IMR-90 (cell line): ENCODE measurements around the gene GDF15. TPM values are rescaled to one million over a fixed set of nuclear protein-coding genes. Genes with fewer than 3 reads are reported as not detected.

Source experiments
- ATAC-seq: fragments of 200-7000 bp; cut with Tn5 transposase; 2 replicates; pipeline ENCODE4 v1.9.1; 2020; ENCODE audit warnings: low read depth, mild to moderate bottlenecking, moderate library complexity
- BruUV-seq: library from RNA; stranded (reverse); fragments of 400-500 nt; replicated peaks from 2 replicates; lab custom pipeline; 2021; lab: Mats Ljungman, UMichigan
- CTCF ChIA-PET: fragments of 300-600 bp; formaldehyde crosslinking; extraction: SDS; loops from one replicate; lab custom pipeline; 2021; ENCODE audit warnings: antibody characterized with exemption; lab: Yijun Ruan, JAX
- POLR2A ChIA-PET: fragments of 300-600 bp; sonication (Branson Sonifier 250); formaldehyde crosslinking; loops from one replicate; lab custom pipeline; 2022; ENCODE audit warnings: antibody characterized with exemption; ENCODE audit not compliant: unreplicated experiment; lab: Charles Lee
- DNase-seq: peaks from one replicate; pipeline ENCODE4 v3.0.0; 2013
- H2AFZ ChIP-seq: replicated peaks from 2 replicates; pipeline ENCODE3; 2013; ENCODE audit warnings: low read length, mild to moderate bottlenecking; ENCODE audit not compliant: poor library complexity
- H2AK5ac ChIP-seq: 2 replicates; pipeline ENCODE4 v1.6.1; 2013; ENCODE audit warnings: low read depth, low read length, inconsistent platforms
- H2AK9ac ChIP-seq: replicated peaks from 2 replicates; pipeline ENCODE3; 2013; ENCODE audit warnings: mild to moderate bottlenecking, low read depth, low read length, moderate library complexity; ENCODE audit not compliant: poor library complexity
- H2BK120ac ChIP-seq: 2 replicates; pipeline ENCODE4 v1.6.1; 2013; ENCODE audit warnings: low read depth, low read length, inconsistent platforms
- H2BK15ac ChIP-seq: 3 replicates; pipeline ENCODE4 v1.6.1; 2013; ENCODE audit warnings: low read depth, low read length, inconsistent platforms
- H2BK20ac ChIP-seq: 2 replicates; pipeline ENCODE4 v1.6.1; 2013; ENCODE audit warnings: low read depth, mild to moderate bottlenecking, inconsistent platforms, low read length, moderate library complexity
- H2BK5ac ChIP-seq: 2 replicates; pipeline ENCODE4 v1.6.1; 2013; ENCODE audit warnings: mild to moderate bottlenecking, low read depth, low read length, inconsistent platforms; ENCODE audit not compliant: poor library complexity, severe bottlenecking
- H3K14ac ChIP-seq: replicated peaks from 2 replicates; pipeline ENCODE4 v1.6.1; 2013; ENCODE audit warnings: low read depth, low read length, inconsistent platforms
- H3K18ac ChIP-seq: 2 replicates; pipeline ENCODE4 v1.6.1; 2013; ENCODE audit warnings: low read depth, low read length, control low read depth
- H3K23ac ChIP-seq: 2 replicates; pipeline ENCODE4 v1.6.1; 2013; ENCODE audit warnings: low read depth, low read length, inconsistent platforms
- H3K27ac ChIP-seq: 2 replicates; pipeline ENCODE4 v1.5.1; 2013; ENCODE audit warnings: mild to moderate bottlenecking, control low read depth, low read length; ENCODE audit not compliant: insufficient read depth
- H3K27me3 ChIP-seq: 2 replicates; pipeline ENCODE4 v1.6.1; 2013; ENCODE audit warnings: low read length; ENCODE audit not compliant: control insufficient read depth, insufficient read depth
- H3K36me3 ChIP-seq: 2 replicates; pipeline ENCODE4 v1.6.1; 2013; ENCODE audit warnings: low read length, mixed read lengths; ENCODE audit not compliant: control insufficient read depth, insufficient read depth
- H3K4ac ChIP-seq: 2 replicates; pipeline ENCODE4 v1.6.1; 2013; ENCODE audit warnings: low read depth, low read length, inconsistent platforms
- H3K4me1 ChIP-seq: 2 replicates; pipeline ENCODE4 v1.6.1; 2013; ENCODE audit warnings: low read length, mixed read lengths; ENCODE audit not compliant: control insufficient read depth, insufficient read depth
- H3K4me2 ChIP-seq: 2 replicates; pipeline ENCODE4 v1.6.1; 2013; ENCODE audit warnings: low read depth, mild to moderate bottlenecking, control low read depth, low read length, moderate library complexity
- H3K4me3 ChIP-seq: 2 replicates; pipeline ENCODE4 v1.5.1; 2013; ENCODE audit warnings: low read depth, mild to moderate bottlenecking, control low read depth, low read length, moderate library complexity; ENCODE audit not compliant: insufficient read depth
- H3K56ac ChIP-seq: 2 replicates; pipeline ENCODE4 v1.6.1; 2013; ENCODE audit warnings: low read length, inconsistent platforms; ENCODE audit not compliant: insufficient read depth; ENCODE audit errors: extremely low read depth
- H3K79me1 ChIP-seq, 2 experiments: 2 replicates each; pipeline ENCODE4 v1.6.1; 2013; ENCODE audit warnings: low read length in 2 of 2, inconsistent platforms in 1 of 2, low read depth in 1 of 2
- H3K9ac ChIP-seq: 2 replicates; pipeline ENCODE4 v1.6.1; 2013; ENCODE audit warnings: low read depth, low read length, control low read depth
- H3K9me1 ChIP-seq: 2 replicates; pipeline ENCODE4 v1.6.1; 2013; ENCODE audit warnings: low read length, inconsistent platforms; ENCODE audit not compliant: insufficient read depth
- H3K9me3 ChIP-seq: 2 replicates; pipeline ENCODE4 v1.6.1; 2013; ENCODE audit warnings: low read length; ENCODE audit not compliant: control insufficient read depth, insufficient read depth
- H4K20me1 ChIP-seq: 2 replicates; pipeline ENCODE4 v1.6.1; 2013; ENCODE audit warnings: low read length, inconsistent platforms; ENCODE audit not compliant: insufficient read depth
- H4K5ac ChIP-seq: 2 replicates; pipeline ENCODE4 v1.6.1; 2013; ENCODE audit warnings: mild to moderate bottlenecking, low read depth, low read length, control low read depth
- H4K8ac ChIP-seq, 2 experiments: 2 replicates each; pipeline ENCODE4 v1.6.1; 2013; ENCODE audit warnings: low read depth in 2 of 2, low read length in 2 of 2, control low read depth in 1 of 2, inconsistent platforms in 1 of 2
- H4K91ac ChIP-seq: 2 replicates; pipeline ENCODE4 v1.6.1; 2013; ENCODE audit warnings: low read depth, low read length, inconsistent platforms; ENCODE audit not compliant: insufficient read depth
- BHLHE40 ChIP-seq: fragments of 150-350 bp; IDR thresholded peaks from 2 replicates; pipeline ENCODE4 v1.6.1; 2016; ENCODE audit warnings: mild to moderate bottlenecking, low read depth, low read length
- CEBPB ChIP-seq: IDR thresholded peaks from 2 replicates; pipeline ENCODE4 v1.6.1; 2012; ENCODE audit warnings: low read depth, low read length, improper control_type of control experiment
- CHD1 ChIP-seq: IDR thresholded peaks from 2 replicates; pipeline ENCODE4 v1.6.1; 2012; ENCODE audit warnings: low read depth, low read length, improper control_type of control experiment
- FOS ChIP-seq: fragments of 150-350 bp; IDR thresholded peaks from 2 replicates; pipeline ENCODE4 v1.6.1; 2016; ENCODE audit warnings: low read depth, low read length
- MAFK ChIP-seq: IDR thresholded peaks from 2 replicates; pipeline ENCODE4 v1.6.1; 2012; ENCODE audit warnings: low read depth, low read length, improper control_type of control experiment
- MAZ ChIP-seq: IDR thresholded peaks from 2 replicates; pipeline ENCODE4 v1.6.1; 2012; ENCODE audit warnings: low read depth, mild to moderate bottlenecking, low read length, improper control_type of control experiment, moderate library complexity, borderline replicate concordance
- MXI1 ChIP-seq: IDR thresholded peaks from 2 replicates; pipeline ENCODE4 v1.6.1; 2012; ENCODE audit warnings: low read depth, mild to moderate bottlenecking, low read length, moderate library complexity, borderline replicate concordance
- POLR2A ChIP-seq: IDR thresholded peaks from 2 replicates; pipeline ENCODE4 v1.6.1; 2012; ENCODE audit warnings: mild to moderate bottlenecking, low read depth, low read length
- RAD21 ChIP-seq: IDR thresholded peaks from 2 replicates; pipeline ENCODE4 v1.6.1; 2012; ENCODE audit warnings: low read length, improper control_type of control experiment
- RCOR1 ChIP-seq: IDR thresholded peaks from 2 replicates; pipeline ENCODE4 v1.6.1; 2012; ENCODE audit warnings: mild to moderate bottlenecking, low read length, improper control_type of control experiment; ENCODE audit not compliant: insufficient replicate concordance
- RFX5 ChIP-seq: IDR thresholded peaks from 2 replicates; pipeline ENCODE4 v1.8.0; 2012; ENCODE audit warnings: low read depth, mild to moderate bottlenecking, low read length, moderate library complexity
- SMC3 ChIP-seq: fragments of 150-350 bp; IDR thresholded peaks from 2 replicates; pipeline ENCODE4 v1.6.1; 2016; ENCODE audit warnings: low read depth, mild to moderate bottlenecking, antibody characterized with exemption, low read length, moderate library complexity
- WGBS, 2 experiments: methylation state at CpG; one replicate each; pipeline versions ENCODE4 v1.1.5 to v1.1.7; 2013; ENCODE audit warnings: missing lambda C conversion rate in 2 of 2; ENCODE audit not compliant: insufficient read length in 1 of 2; ENCODE audit errors: extremely low coverage in 2 of 2; 5-methylcytosine and 5-hydroxymethylcytosine counted together
- dilution Hi-C: fragments of 300-500 bp; cut with HindIII; formaldehyde crosslinking; loops from one replicate; pipeline ENCODE4 v1.14.3; 2018; ENCODE audit warnings: low sequenced_read_pairs; ENCODE audit not compliant: unreplicated experiment
- in situ Hi-C: fragments of 300-500 bp; cut with MboI; formaldehyde crosslinking; loops from 3 replicates; pipeline ENCODE4 v1.14.3; 2019; ENCODE audit warnings: low sequenced_read_pairs, inconsistent platforms, mixed read lengths
- intact Hi-C: fragments of 100-400 bp; cut with micrococcal nuclease; formaldehyde crosslinking; loops from 2 replicates; pipeline ENCODE4 v1.10.0; 2022
- polyA plus RNA-seq, 3 experiments: library from polyadenylated mRNA; depleted of rRNA; stranded (reverse); fragments of >200 nt; gene quantifications; 2 replicates each; pipeline ENCODE4 v1.2.3, GENCODE V29; 2012; ENCODE audit warnings: low replicate concordance in 1 of 3
- total RNA-seq: library from RNA; depleted of rRNA; stranded (reverse); fragments of >200 nt; gene quantifications from 2 replicates; pipeline ENCODE4 v1.2.3, GENCODE V29; 2012
- TF ChIP-seq, protein P1 (sequence below): conservative IDR thresholded peaks from 2 replicates; pipeline ENCODE4 v1.5.1; 2012; ENCODE audit warnings: mild to moderate bottlenecking, low read depth, low read length, improper control_type of control experiment
- TF ChIP-seq, protein P2 (sequence below): fragments of 150-350 bp; IDR thresholded peaks from 2 replicates; pipeline ENCODE4 v1.6.1; 2016; ENCODE audit warnings: low read depth, mild to moderate bottlenecking, low read length, moderate library complexity, borderline replicate concordance
- TF ChIP-seq, protein P3 (sequence below): fragments of 150-350 bp; IDR thresholded peaks from 2 replicates; pipeline ENCODE4 v1.6.1; 2017; ENCODE audit warnings: mild to moderate bottlenecking, antibody characterized with exemption, low read length, low read depth

Gene GDF15
- total and polyA plus RNA-seq, 2 of the 4 experiments (the other 2 are of a cell fraction): 5.6 to 49.8 TPM

- no peak overlapping the region for H4K91ac ChIP-seq
- H3K4me3 ChIP-seq: no peak overlapping the region
- 95% methylated on average over 5 of the region's 21 CpGs; no CpG with 5 or more reads in 1 of the 2 experiments for WGBS, 2 experiments
- no peak overlapping the region for H2BK20ac ChIP-seq
- dilution Hi-C loops: no loop called here
- in situ Hi-C loops: no loop called here
- no peak overlapping the region for H4K8ac ChIP-seq
- H2BK5ac ChIP-seq: no peak overlapping the region
- H3K9me1 ChIP-seq: peaks cover 3% of the 10 kb centered on the region; the same call in 1 of the 2 replicates
- no peak overlapping the region for H4K5ac ChIP-seq
- peak overlapping the region; percentile 65 for H2AK9ac ChIP-seq
- no TSS peak for BruUV-seq
- H3K23ac ChIP-seq: no peak overlapping the region
- no peak overlapping the region for H3K56ac ChIP-seq
- H3K27me3 ChIP-seq: no peaks in the 10 kb centered on the region
- H3K9ac ChIP-seq: no peak overlapping the region
- H3K4me2 ChIP-seq: no peak overlapping the region
- H3K14ac ChIP-seq: no peak overlapping the region
- no peak overlapping the region for H2BK15ac ChIP-seq
- CTCF ChIA-PET: no interaction called here
- no peak overlapping the region for H3K27ac ChIP-seq
- no peak for ATAC-seq
- H3K9me3 ChIP-seq: no peaks in the 10 kb centered on the region
- no peak overlapping the region for H2AK5ac ChIP-seq
- H3K18ac ChIP-seq: no peak overlapping the region
- no peak overlapping the region for H2BK120ac ChIP-seq
- H3K4me1 ChIP-seq: peaks cover 24% of the 10 kb centered on the region
- peaks cover 7 to 26% of the 10 kb centered on the region in 2 experiments; a peak in 2 of 4 replicates for H3K79me1 ChIP-seq
- no peak overlapping the region for H2AFZ ChIP-seq
- H3K4ac ChIP-seq: no peak overlapping the region
- intact Hi-C loops: no loop called here
- POLR2A ChIA-PET: no interaction called here
- peaks cover 13% of the 10 kb centered on the region; the same call in 1 of the 2 replicates for H3K36me3 ChIP-seq
- peaks cover 32% of the 10 kb centered on the region for H4K20me1 ChIP-seq
- no peak for TF ChIP-seq MAFK
- TF ChIP-seq MXI1: no peak
- no peak for TF ChIP-seq FOS
- TF ChIP-seq POLR2A: no peak
- no peak for TF ChIP-seq RFX5
- TF ChIP-seq CHD1: no peak
- no peak for TF ChIP-seq CEBPB
- TF ChIP-seq, protein P1, sequence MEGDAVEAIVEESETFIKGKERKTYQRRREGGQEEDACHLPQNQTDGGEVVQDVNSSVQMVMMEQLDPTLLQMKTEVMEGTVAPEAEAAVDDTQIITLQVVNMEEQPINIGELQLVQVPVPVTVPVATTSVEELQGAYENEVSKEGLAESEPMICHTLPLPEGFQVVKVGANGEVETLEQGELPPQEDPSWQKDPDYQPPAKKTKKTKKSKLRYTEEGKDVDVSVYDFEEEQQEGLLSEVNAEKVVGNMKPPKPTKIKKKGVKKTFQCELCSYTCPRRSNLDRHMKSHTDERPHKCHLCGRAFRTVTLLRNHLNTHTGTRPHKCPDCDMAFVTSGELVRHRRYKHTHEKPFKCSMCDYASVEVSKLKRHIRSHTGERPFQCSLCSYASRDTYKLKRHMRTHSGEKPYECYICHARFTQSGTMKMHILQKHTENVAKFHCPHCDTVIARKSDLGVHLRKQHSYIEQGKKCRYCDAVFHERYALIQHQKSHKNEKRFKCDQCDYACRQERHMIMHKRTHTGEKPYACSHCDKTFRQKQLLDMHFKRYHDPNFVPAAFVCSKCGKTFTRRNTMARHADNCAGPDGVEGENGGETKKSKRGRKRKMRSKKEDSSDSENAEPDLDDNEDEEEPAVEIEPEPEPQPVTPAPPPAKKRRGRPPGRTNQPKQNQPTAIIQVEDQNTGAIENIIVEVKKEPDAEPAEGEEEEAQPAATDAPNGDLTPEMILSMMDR: no peak
- no peak for TF ChIP-seq BHLHE40
- no peak for TF ChIP-seq RCOR1
- TF ChIP-seq SMC3: no peak
- TF ChIP-seq, protein P2, sequence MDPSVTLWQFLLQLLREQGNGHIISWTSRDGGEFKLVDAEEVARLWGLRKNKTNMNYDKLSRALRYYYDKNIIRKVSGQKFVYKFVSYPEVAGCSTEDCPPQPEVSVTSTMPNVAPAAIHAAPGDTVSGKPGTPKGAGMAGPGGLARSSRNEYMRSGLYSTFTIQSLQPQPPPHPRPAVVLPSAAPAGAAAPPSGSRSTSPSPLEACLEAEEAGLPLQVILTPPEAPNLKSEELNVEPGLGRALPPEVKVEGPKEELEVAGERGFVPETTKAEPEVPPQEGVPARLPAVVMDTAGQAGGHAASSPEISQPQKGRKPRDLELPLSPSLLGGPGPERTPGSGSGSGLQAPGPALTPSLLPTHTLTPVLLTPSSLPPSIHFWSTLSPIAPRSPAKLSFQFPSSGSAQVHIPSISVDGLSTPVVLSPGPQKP: no peak
- TF ChIP-seq MAZ: no peak
- TF ChIP-seq, protein P3, sequence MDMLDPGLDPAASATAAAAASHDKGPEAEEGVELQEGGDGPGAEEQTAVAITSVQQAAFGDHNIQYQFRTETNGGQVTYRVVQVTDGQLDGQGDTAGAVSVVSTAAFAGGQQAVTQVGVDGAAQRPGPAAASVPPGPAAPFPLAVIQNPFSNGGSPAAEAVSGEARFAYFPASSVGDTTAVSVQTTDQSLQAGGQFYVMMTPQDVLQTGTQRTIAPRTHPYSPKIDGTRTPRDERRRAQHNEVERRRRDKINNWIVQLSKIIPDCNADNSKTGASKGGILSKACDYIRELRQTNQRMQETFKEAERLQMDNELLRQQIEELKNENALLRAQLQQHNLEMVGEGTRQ: no peak
- TF ChIP-seq RAD21: no peak
- no peak for DNase-seq
These were observed 48.6 kb downstream of the GDF15 start for GRCh38 chr19:18434411-18435175.
